GM12878 (cell line): ENCODE measurements around the gene KLHL35. TPM values are rescaled to one million over a fixed set of nuclear protein-coding genes. Genes with fewer than 3 reads are reported as not detected.

Source experiments
- ATAC-seq: fragments of 200-7000 bp; cut with Tn5 transposase; 3 replicates; pipeline ENCODE4 v1.9.1; 2020; ENCODE audit warnings: mild to moderate bottlenecking, moderate library complexity
- BruUV-seq: library from RNA; stranded (reverse); fragments of 400-500 nt; replicated peaks from 2 replicates; lab custom pipeline; 2021; lab: Mats Ljungman, UMichigan
- CTCF ChIA-PET: fragments of 300-600 bp; sonication (Branson Sonifier 250); formaldehyde crosslinking; extraction: SDS; loops from one replicate; lab custom pipeline; 2021; ENCODE audit warnings: inconsistent platforms; lab: Yijun Ruan, JAX
- POLR2A ChIA-PET: fragments of 350-600 bp; formaldehyde crosslinking; extraction: SDS; loops from one replicate; lab custom pipeline; 2021; ENCODE audit warnings: inconsistent platforms; lab: Charles Lee
- RAD21 ChIA-PET: fragments of 300-600 bp; sonication (Branson Sonifier 250); formaldehyde crosslinking; loops from one replicate; lab custom pipeline; 2023; ENCODE audit warnings: antibody characterized with exemption; ENCODE audit not compliant: unreplicated experiment; lab: Charles Lee
- SMC1A ChIA-PET: fragments of 300-600 bp; sonication (Branson Sonifier 250); formaldehyde crosslinking; loops from one replicate; lab custom pipeline; 2023; ENCODE audit not compliant: unreplicated experiment, uncharacterized antibody; lab: Charles Lee
- DNase-seq: peaks from one replicate; pipeline ENCODE4 v3.0.0-alpha.2; 2011; ENCODE audit warnings: low read depth, low spot score
- FAIRE-seq: peaks from 3 replicates; lab custom pipeline; 2011; peaks lifted over from hg19 to GRCh38; lab: Jason Lieb, UNC
- H2AFZ ChIP-seq: 2 replicates; pipeline ENCODE4 v1.6.0; 2011; ENCODE audit warnings: low read depth, low read length, control low read depth; ENCODE audit not compliant: control insufficient read depth
- H3K27ac ChIP-seq: 2 replicates; pipeline ENCODE4 v1.5.1; 2011; ENCODE audit warnings: control low read depth; ENCODE audit not compliant: control insufficient read depth, insufficient read depth
- H3K27me3 ChIP-seq, 2 experiments: replicated peaks in 1 of 2; 2 replicates each; pipeline versions ENCODE4 v1.6.0 to v1.6.1; 2011; ENCODE audit warnings: low read length in 1 of 2; ENCODE audit not compliant: control insufficient read depth in 2 of 2, insufficient read depth in 2 of 2
- H3K36me3 ChIP-seq, 2 experiments: 2 replicates each; pipeline ENCODE4 v1.5.1; 2011; ENCODE audit warnings: low read length in 1 of 2; ENCODE audit not compliant: control insufficient read depth in 2 of 2, insufficient read depth in 2 of 2
- H3K4me1 ChIP-seq: 2 replicates; pipeline ENCODE4 v1.6.1; 2011; ENCODE audit warnings: mild to moderate bottlenecking, low read length, moderate library complexity, mixed read lengths; ENCODE audit not compliant: control insufficient read depth, insufficient read depth
- H3K4me2 ChIP-seq: 2 replicates; pipeline ENCODE4 v1.6.0; 2011; ENCODE audit warnings: control low read depth; ENCODE audit not compliant: control insufficient read depth, insufficient read depth
- H3K4me3 ChIP-seq: fragments of 200-600 bp; sonication (generic); 2 replicates; pipeline ENCODE4 v1.5.1; 2016
- H3K79me2 ChIP-seq: 2 replicates; pipeline ENCODE4 v1.6.0; 2011; ENCODE audit warnings: low read length; ENCODE audit not compliant: control insufficient read depth, insufficient read depth
- H3K9ac ChIP-seq: 2 replicates; pipeline ENCODE4 v1.8.0; 2011; ENCODE audit warnings: low read length, control low read depth, mixed read lengths; ENCODE audit not compliant: control insufficient read depth, insufficient read depth
- H3K9me3 ChIP-seq: replicated peaks from 3 replicates; pipeline ENCODE4 v1.5.1; 2011; ENCODE audit warnings: mild to moderate bottlenecking, low read length; ENCODE audit not compliant: control insufficient read depth, insufficient read depth
- H4K20me1 ChIP-seq: 2 replicates; pipeline ENCODE4 v1.6.0; 2011; ENCODE audit not compliant: control insufficient read depth, insufficient read depth
- ATF7 ChIP-seq: fragments of 450-650 bp; IDR thresholded peaks from 2 replicates; pipeline ENCODE4 v1.6.1; 2016; ENCODE audit warnings: low read depth, mild to moderate bottlenecking
- BACH1 ChIP-seq: fragments of 450-650 bp; IDR thresholded peaks from 2 replicates; pipeline ENCODE4 v1.6.1; 2017; ENCODE audit warnings: mild to moderate bottlenecking, borderline replicate concordance
- CHD1 ChIP-seq: IDR thresholded peaks from 2 replicates; pipeline ENCODE4 v1.6.1; 2012; ENCODE audit warnings: low read depth, low read length, improper control_type of control experiment
- ETV6 ChIP-seq, 2 experiments: fragments of 450-650 bp in 1 of 2; IDR thresholded peaks in 1 of 2; conservative IDR thresholded peaks in 1 of 2; 2 replicates each; pipeline ENCODE4 v1.6.1; 2014; ENCODE audit warnings: antibody characterized with exemption in 1 of 2, borderline replicate concordance in 1 of 2, low read depth in 1 of 2, mild to moderate bottlenecking in 1 of 2, moderate library complexity in 1 of 2
- FOXM1 ChIP-seq: IDR thresholded peaks from 2 replicates; pipeline ENCODE4 v1.6.1; 2012; ENCODE audit warnings: low read depth, mild to moderate bottlenecking, inconsistent platforms, low read length, moderate library complexity
- IRF4 ChIP-seq: IDR thresholded peaks from 2 replicates; pipeline ENCODE4 v1.6.1; 2011; ENCODE audit warnings: low read depth, low read length
- JUND ChIP-seq: IDR thresholded peaks from 2 replicates; pipeline ENCODE4 v1.6.1; 2012; ENCODE audit warnings: low read depth, mild to moderate bottlenecking, low read length, improper control_type of control experiment, moderate library complexity
- KAT2A ChIP-seq: conservative IDR thresholded peaks from 2 replicates; pipeline ENCODE4 v1.6.1; 2011; ENCODE audit warnings: low read depth, low read length; ENCODE audit not compliant: control insufficient read depth
- NR2C2 ChIP-seq: IDR thresholded peaks from 2 replicates; pipeline ENCODE4 v1.6.1; 2011; ENCODE audit warnings: borderline replicate concordance, low read depth; ENCODE audit not compliant: control insufficient read depth, insufficient read length
- PBX3 ChIP-seq: IDR thresholded peaks from 2 replicates; pipeline ENCODE4 v1.6.1; 2011; ENCODE audit warnings: mild to moderate bottlenecking, low read depth, low read length, moderate library complexity; ENCODE audit not compliant: insufficient replicate concordance
- POLR2AphosphoS5 ChIP-seq: IDR thresholded peaks from 2 replicates; pipeline ENCODE4 v1.6.1; 2011; ENCODE audit warnings: mild to moderate bottlenecking, low read length, inconsistent platforms
- RB1 ChIP-seq: fragments of 450-650 bp; formaldehyde crosslinking; IDR thresholded peaks from 2 replicates; pipeline ENCODE4 v1.6.1; 2017; ENCODE audit warnings: mild to moderate bottlenecking, borderline replicate concordance
- RELA ChIP-seq: fragments of 450-650 bp; IDR thresholded peaks from 2 replicates; pipeline ENCODE4 v1.8.0; 2014; ENCODE audit warnings: borderline replicate concordance; ENCODE audit not compliant: partially characterized antibody
- SIN3A ChIP-seq: IDR thresholded peaks from 2 replicates; pipeline ENCODE4 v1.6.1; 2012; ENCODE audit warnings: low read depth, low read length, improper control_type of control experiment
- TARDBP ChIP-seq: IDR thresholded peaks from 2 replicates; pipeline ENCODE4 v1.6.1; 2016; ENCODE audit warnings: borderline replicate concordance
- TBL1XR1 ChIP-seq: IDR thresholded peaks from 2 replicates; pipeline ENCODE4 v1.6.1; 2012; ENCODE audit warnings: low read depth, low read length, improper control_type of control experiment
- ZNF384 ChIP-seq: IDR thresholded peaks from 2 replicates; pipeline ENCODE4 v1.6.1; 2012; ENCODE audit warnings: low read depth, mild to moderate bottlenecking, low read length, improper control_type of control experiment, borderline replicate concordance
- WGBS: methylation state at CpG from one replicate; pipeline ENCODE4 v1.1.6; 2016; ENCODE audit warnings: low lambda C conversion rate; ENCODE audit not compliant: insufficient replicate concordance, insufficient coverage; ENCODE audit errors: missing lambda C conversion rate; 5-methylcytosine and 5-hydroxymethylcytosine counted together
- in situ Hi-C: fragments of 300-500 bp; cut with MboI; formaldehyde crosslinking; loops from 9 replicates; pipeline ENCODE4 v1.14.3; 2018; ENCODE audit warnings: mixed read lengths
- intact Hi-C: fragments of 100-400 bp; cut with micrococcal nuclease; formaldehyde crosslinking; loops from one replicate; pipeline ENCODE4 v1.14.2; 2022; ENCODE audit not compliant: unreplicated experiment
- polyA plus RNA-seq, 11 experiments: library from polyadenylated mRNA; depleted of rRNA in 4 of 11; unstranded in 6 of 11; stranded (reverse) in 5 of 11; fragments of >200 nt; fragmentation: Nextera tagmentation in 4 of 11; fragmentation: Illumina TruSeq in 1 of 11; extraction: Ambion mirVana in 4 of 11; extraction: Trizol in 1 of 11; gene quantifications; 1 replicate in 1 of 11; 2 replicates in 10 of 11; pipeline versions ENCODE4 v1.2.1 to v1.2.3, GENCODE V29; 2011 to 2016; ENCODE audit warnings: inconsistent platforms in 2 of 11, missing spikeins in 2 of 11, low read depth in 1 of 11
- total RNA-seq, 4 experiments: library from RNA; depleted of rRNA in 3 of 4; stranded (reverse); fragments of >200 nt in 3 of 4; fragmentation: Illumina TruSeq in 1 of 4; extraction: Trizol in 1 of 4; gene quantifications; 2 replicates each; pipeline versions ENCODE4 v1.2.1 to v1.2.3, GENCODE V29; 2013 to 2021
- TF ChIP-seq, protein P1 (sequence below): fragments of 450-650 bp; IDR thresholded peaks from 2 replicates; pipeline ENCODE4 v1.6.1; 2016; ENCODE audit warnings: mild to moderate bottlenecking, moderate library complexity, borderline replicate concordance

The KLHL35 gene
- total and polyA plus RNA-seq, 10 of the 15 experiments (the other 5 are each of a cell fraction or from before 2014, with no cell fraction given): 0.04 to 0.34 (median 0.13) TPM; not detected in 1

- Histone ChIP-seq H4K20me1 (no peaks in the 10 kb centered on the region; the same call in 1 of the 2 replicates), H2AFZ (no peak overlapping the region), H3K79me2 (no peaks in the 10 kb centered on the region), H3K27me3 (no peaks in the 10 kb centered on the region; a peak in 1 of 4 replicates), H3K9ac (no peak overlapping the region), H3K4me3 (no peak overlapping the region), H3K27ac (no peak overlapping the region), H3K36me3 (no peaks in the 10 kb centered on the region; a peak in 1 of 4 replicates), H3K4me1 (no peaks in the 10 kb centered on the region), H3K9me3 (no peaks in the 10 kb centered on the region), H3K4me2 (no peak overlapping the region)
- POLR2A ChIA-PET: no interaction called here
- BruUV-seq: no TSS peak
- ATAC-seq (no peak), FAIRE-seq (no peak), DNase-seq (no peak)
- SMC1A ChIA-PET: interaction anchor here (0.8 to 5.5 kb wide), 2 partner anchors 89 to 91 kb away, joined by 3 to 114 read pairs; no protein-coding TSS in a partner anchor
- TF ChIP-seq ZNF384 (no peak), ATF7 (no peak), IRF4 (no peak), SIN3A (no peak), PBX3 (no peak), FOXM1 (no peak), TBL1XR1 (no peak), RB1 (no peak), KAT2A (no peak), POLR2AphosphoS5 (no peak), BACH1 (no peak), RELA (no peak), NR2C2 (no peak), ETV6 (conservative IDR thresholded peaks at IDR 0.05 in 1 of 2, IDR thresholded peaks at IDR 0.05 in 1 of 2; ENCODE audit: borderline replicate concordance in 1 of 2, low read depth in 1 of 2) (no peak), TARDBP (no peak), CHD1 (no peak), JUND (no peak)
- TF ChIP-seq, protein P1, sequence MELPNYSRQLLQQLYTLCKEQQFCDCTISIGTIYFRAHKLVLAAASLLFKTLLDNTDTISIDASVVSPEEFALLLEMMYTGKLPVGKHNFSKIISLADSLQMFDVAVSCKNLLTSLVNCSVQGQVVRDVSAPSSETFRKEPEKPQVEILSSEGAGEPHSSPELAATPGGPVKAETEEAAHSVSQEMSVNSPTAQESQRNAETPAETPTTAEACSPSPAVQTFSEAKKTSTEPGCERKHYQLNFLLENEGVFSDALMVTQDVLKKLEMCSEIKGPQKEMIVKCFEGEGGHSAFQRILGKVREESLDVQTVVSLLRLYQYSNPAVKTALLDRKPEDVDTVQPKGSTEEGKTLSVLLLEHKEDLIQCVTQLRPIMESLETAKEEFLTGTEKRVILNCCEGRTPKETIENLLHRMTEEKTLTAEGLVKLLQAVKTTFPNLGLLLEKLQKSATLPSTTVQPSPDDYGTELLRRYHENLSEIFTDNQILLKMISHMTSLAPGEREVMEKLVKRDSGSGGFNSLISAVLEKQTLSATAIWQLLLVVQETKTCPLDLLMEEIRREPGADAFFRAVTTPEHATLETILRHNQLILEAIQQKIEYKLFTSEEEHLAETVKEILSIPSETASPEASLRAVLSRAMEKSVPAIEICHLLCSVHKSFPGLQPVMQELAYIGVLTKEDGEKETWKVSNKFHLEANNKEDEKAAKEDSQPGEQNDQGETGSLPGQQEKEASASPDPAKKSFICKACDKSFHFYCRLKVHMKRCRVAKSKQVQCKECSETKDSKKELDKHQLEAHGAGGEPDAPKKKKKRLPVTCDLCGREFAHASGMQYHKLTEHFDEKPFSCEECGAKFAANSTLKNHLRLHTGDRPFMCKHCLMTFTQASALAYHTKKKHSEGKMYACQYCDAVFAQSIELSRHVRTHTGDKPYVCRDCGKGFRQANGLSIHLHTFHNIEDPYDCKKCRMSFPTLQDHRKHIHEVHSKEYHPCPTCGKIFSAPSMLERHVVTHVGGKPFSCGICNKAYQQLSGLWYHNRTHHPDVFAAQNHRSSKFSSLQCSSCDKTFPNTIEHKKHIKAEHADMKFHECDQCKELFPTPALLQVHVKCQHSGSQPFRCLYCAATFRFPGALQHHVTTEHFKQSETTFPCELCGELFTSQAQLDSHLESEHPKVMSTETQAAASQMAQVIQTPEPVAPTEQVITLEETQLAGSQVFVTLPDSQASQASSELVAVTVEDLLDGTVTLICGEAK: no peak
- CTCF ChIA-PET: interaction anchor here (5.4 to 9.1 kb wide), 2 partner anchors 55 to 85 kb away, joined by 37 to 288 read pairs; partner anchors contain the start of gene GDPD5
- in situ Hi-C loops: no loop called here
- RAD21 ChIA-PET: no interaction called here
- WGBS: 48% methylated on average over 7 of the region's 7 CpGs
- intact Hi-C loops: loop anchor here (10.0 kb wide), 1 partner anchor 263 kb away; no protein-coding TSS in a partner anchor
Observed at GRCh38 chr11:75441804-75442132, 8.8 kb upstream of the KLHL35 start.
